ENCODE measurements around the gene TNXB.
"Not testable (repeated sequence)": the region's sequence is repeated elsewhere in the genome, so short reads cannot be mapped to it uniquely, and the experiment has no call there.

The TNXB gene

DNA sequence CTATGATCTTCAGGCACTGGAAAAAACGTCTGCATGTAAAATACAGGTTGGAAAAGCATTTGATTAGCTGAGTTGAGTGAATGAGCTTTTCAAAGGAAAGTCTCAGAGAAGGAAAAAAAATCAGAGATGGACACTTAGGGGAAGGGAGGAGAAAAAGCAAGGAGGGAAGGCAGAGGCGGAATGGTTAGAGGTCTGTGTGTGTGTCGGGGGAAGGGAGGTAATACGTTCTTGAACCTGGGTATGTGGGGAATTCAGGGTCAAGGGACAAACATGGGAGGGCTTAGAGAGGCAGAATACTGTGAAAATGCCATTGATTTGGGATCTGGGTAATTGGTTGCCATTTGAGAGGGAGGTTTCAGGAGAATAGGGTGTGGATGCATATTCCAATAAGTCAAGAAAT is 37.5 kb upstream of the TNXB start:
- DNase-seq: no peak
- intact Hi-C loops (cut with DNase I): no loop called here

DNA sequence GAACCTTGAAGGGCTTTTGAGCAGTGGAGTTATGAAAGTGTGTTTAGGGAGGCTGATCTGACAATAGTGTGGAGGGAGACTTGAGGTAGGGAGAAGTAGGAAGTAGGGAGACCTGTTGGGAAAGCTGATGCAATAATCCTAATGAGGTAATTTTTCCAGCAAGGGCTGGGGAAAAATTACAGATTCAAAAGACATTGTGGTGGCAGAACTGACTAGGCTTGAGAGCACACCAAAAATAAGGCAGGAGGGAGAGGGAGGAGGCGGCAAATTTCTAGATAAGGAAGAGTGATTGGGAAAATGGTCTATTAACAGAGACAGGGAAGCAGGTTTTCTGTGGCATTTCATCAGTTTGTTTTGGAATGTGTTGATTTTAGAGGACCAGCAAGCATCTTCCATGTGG is 37.1 kb upstream of the TNXB start:
- intact Hi-C loops (cut with DNase I): no loop called here
- DNase-seq: no peak

DNA sequence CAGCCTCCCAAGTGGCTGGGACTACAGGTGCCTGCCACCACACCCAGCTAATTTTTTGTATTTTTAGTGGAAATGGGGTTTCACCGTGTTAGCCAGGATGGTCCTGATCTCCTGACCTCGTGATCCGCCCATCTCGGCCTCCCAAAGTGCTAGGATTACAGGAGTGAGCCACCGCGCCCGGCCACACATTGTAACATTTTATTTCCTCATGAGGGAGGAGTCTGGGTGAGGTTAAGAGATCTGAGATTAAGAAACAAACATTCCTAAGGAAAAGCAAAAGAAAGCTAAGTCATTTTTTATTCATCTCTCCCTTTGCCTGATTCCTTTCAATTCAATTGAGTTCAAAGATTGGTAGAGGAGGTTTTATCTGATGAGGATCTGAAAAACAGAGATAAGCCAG is 35.1 kb upstream of the TNXB start:
- peak in 1 of 10 donors; percentile 22 for DNase-seq
- intact Hi-C loops (cut with DNase I): not testable (repeated sequence)

DNA sequence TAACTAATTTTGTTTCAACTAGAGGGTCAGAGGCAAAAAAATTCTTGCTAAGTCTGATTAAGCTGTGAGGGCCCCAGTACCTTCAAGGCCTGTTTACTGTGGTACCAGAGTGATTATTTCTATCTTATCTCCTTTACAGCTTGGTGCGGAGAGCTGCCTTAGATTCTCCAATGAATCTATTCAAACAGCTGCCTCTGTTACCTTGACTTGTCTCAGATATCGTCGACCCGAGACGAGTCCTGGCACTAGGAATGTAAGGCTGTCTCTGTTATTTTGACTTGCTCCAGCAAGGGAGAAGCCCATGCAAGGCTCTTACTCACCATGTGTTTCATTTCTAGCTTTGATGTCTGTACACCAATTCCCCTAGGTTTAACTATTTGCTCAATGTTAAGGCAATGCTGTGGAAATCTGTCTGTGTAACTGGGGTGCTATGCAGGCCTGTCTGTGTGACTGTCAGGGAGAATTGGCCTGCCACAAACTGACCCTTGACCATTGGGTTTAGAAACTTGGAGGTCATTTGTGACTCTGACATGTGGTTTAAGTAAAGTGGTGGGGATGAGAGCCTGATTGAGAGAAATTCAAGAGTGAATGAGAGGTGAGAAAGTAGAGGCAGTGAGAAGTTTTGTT is 31.4 kb upstream of the TNXB start:
- intact Hi-C loops (cut with DNase I): no loop called here
- peak in 1 of 10 donors; percentile 12 for DNase-seq

DNA sequence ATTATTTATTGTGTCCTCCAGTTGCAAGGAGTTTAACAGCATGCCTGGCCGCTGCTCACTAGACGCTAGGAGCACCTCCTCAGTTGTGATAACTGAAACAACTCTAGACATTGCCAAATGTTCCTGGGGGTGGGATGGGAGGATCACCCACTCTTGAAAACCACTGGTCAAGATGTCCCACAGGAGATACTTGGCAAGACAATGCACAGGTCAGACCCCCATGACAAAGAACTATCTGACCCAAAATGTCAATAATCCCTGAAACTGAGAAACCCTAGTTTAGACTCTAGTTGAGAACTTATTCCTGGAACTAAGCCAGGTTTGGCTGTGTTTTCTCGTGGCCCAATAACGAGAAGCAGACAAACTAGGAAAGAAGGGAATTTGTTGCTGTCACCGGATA is 30.5 kb upstream of the TNXB start:
- intact Hi-C loops (cut with DNase I): no loop called here
- no peak for DNase-seq

DNA sequence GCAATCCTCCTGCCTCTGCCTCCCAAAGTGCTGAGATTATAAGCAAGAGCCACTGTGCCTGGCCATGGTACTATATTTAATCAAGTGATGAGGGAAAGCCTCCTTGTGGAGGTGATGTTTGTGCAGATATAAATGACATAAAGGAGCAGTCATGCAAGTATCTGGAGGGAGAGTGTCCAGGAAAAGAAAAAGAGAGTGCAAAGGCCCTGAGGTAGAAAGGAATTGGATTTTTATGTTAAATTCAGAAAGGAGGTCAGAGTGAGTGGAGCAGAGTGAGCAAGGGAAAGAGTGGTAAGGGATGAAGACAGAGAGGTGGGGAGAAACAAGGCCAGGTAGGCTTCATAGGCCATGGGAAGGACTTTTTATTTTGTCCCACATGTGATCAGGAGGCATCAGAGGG is 28.3 kb upstream of the TNXB start:
- no peak for DNase-seq
- intact Hi-C loops (cut with DNase I): no loop called here

DNA sequence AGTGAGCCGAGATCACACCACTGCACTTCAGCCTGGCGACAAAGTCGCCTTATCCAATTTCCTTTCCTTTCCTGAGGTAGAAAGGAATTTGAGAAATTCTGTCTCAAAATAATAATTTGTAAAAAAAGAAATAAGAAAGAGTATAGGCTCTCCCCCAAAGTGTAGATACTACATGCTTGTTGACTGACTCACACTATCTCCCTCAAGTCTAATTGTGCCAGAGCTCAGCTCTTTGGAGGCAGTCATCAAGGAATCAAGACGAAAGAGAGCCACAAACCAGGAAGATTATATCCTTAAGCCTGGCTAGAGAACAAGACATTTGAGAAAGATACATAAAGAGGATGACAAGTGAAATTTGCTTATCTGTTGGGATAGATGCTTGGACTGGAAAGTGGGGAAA is 24.6 kb upstream of the TNXB start:
- intact Hi-C loops (cut with DNase I): loop anchor here (5.0 kb wide), 1 partner anchor 44 kb away; the partner anchor contains the start of genes AGPAT1 and RNF5
- DNase-seq: no peak

DNA sequence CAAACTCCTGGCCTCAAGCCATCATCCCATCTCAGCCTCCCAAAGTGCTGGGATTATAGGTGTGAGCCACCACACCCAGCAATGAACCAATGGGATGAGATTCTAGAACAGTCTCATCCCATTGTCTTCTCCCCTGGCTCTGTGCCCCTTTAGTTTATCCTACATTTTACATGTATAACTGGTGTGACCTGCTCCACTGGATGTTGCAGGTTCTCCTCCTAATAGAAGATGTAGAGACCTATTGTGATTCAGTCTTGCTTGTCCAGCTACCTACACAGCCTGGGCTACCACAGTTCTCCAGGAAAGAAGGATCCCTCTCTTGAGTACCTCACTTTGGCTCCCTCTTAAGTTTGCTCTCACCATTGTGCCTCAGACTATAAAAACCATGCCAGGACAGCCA is 23.0 kb upstream of the TNXB start:
- intact Hi-C loops (cut with DNase I): loop anchor here (5.0 kb wide), 1 partner anchor 45 kb away; the partner anchor contains the start of genes AGPAT1 and RNF5
- no peak for DNase-seq

DNA sequence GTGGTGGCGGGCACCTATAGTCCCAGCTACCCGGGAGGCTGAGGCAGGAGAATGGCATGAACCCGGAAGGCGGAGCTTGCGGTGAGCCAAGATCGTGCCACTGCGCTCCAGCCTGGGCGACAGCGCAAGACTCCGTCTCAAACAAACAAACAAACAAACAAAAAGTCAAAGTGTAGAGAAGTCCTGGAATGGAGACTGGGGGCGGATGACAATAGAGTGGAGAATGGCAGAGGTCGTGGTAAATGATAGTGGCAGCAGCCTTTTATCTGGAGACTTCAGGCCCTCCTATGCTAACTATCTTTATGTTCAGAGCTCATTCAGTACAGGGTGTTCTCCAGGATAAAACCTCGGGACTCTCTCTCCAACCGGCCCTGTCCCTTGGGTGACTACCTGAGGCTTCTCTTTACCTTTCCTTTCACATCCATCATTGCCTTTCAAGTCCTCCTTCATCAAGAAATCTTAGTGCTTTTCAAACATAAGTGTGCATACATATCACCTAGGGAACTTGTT is 22.4 kb upstream of the TNXB start:
- peak in 1 of 10 donors; percentile 26 for DNase-seq
- intact Hi-C loops (cut with DNase I): loop anchor here (5.0 kb wide), 1 partner anchor 46 kb away; the partner anchor contains the start of genes AGPAT1 and RNF5

DNA sequence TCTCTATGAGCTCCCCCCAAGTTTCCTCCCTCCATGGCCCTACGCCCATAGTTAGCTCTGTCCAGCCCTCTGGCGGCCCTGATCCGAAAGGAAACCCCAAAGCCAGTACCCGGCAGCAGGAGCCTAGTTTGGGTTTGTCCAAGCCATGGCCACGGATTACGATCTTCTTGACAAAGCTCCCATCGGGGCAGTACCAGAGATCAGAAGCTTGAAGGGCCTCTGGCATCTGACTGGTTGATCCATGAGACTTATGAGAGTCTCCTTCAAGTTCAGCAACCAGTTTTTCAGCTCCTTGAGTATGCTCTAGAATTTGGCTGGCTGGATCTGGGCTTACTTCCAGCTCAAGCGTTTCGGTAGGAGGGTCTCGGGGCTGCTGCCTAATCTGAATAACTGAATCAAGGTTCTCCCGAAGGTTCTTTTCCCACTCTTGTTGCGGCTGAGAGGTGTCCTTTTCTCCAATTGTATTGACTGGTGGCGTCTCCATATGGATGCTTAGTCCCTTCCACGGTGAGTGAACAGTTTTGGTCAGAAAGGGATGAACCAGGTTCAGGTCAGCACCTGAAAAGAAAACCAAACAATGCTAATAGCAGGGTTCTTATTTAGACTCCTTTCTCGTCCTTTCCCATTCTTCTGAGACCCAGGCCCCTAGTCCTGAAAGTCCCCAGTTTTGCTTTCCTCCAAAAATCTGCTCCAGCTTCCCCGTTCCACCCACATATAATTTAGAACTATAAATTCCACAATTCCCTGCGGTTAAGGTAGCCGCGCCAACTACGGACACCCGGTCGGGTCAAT is 20.4 kb upstream of the TNXB start:
- intact Hi-C loops (cut with DNase I): loop anchor here (1.0 to 5.0 kb wide), 3 partner anchors 25 to 65 kb away; partner anchors contain the start of genes AGPAT1, PPT2 and RNF5
- DNase-seq: no peak

DNA sequence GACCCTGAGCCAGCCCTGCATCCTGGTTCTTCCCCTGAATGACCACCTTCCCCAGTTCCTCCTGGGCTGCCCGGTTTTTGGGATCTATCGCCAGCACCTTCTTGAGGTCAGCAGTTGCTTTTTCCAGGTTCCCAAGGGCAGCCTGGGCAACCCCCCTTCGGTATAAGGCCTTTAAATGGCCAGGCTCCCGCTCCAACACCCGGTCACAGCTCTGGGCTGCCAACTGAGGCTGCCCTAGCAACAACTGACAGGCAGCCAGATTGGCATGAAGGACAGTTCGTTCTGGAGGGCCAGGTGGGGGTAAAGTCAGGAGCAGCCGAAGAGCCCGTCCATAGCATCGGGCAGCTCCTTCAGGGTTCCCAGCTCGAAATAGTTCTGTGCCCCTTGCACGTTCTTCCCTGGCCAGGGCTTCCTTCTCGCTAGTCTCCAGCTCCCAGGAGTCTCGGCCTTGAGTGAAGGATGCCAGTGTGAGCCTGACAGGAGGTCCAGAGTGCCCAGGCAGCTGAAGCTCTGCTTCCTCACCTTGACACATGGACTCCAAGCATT is 19.7 kb upstream of the TNXB start:
- intact Hi-C loops (cut with DNase I): loop anchor here (2.0 kb wide), 1 partner anchor 66 kb away; no protein-coding TSS in a partner anchor

DNA sequence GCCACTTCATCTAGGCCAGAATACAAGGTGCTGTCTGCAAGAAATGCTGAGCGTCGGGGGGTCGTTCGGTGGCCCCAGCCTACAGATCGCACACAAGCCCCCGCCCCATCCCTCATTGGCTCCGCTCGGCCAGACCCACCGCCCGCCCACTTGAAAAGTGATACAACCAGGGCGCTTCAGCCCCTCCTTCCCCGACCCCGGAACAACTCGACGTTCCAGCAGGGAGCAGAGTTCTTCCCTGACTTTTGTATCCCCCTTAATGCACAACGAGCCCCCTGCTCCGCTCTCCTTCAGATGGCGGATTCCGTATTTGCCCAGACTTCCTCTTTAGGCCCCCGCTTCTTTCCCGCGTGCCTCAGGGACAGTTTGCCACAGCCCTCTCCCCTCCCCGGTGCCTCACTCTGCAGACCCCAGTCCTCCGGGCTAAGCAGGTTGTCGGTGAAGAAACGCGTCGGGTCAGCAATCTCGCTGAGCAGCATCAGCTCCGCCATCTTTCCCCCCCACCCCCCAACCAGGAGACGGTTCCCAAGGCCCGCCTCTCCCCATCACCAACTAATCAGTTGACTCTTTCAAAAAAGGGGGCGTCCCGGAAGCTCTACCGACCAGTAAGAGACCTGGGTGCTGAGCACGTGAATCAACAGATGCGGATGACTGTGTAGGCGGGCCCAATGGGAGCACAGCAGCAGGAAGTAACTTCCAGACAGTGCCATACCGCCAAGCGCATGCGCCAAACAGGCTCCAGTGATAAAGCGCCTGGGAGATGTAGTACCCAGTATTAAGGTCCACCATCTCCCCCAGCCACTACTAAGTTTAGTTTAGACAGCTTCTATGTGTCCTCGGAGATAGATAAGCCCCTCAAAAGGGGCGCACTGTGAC is 18.8 kb upstream of the TNXB start, which contains the start of gene ATF6B:
Gene ATF6B (minus strand): TSS at position 530 of the 876 bp plus-strand sequence. CDS start 39 bp downstream, at position 491.
- peak; percentile 97 to 100 (median 99) for DNase-seq
- intact Hi-C loops (cut with DNase I): loop anchor here (2.0 kb wide), 1 partner anchor 67 kb away; no protein-coding TSS in a partner anchor

More for the DNA sequence above, 19.7 kb upstream of the TNXB start:
- DNase-seq: peak in 1 of 10 donors; percentile 61

DNA sequence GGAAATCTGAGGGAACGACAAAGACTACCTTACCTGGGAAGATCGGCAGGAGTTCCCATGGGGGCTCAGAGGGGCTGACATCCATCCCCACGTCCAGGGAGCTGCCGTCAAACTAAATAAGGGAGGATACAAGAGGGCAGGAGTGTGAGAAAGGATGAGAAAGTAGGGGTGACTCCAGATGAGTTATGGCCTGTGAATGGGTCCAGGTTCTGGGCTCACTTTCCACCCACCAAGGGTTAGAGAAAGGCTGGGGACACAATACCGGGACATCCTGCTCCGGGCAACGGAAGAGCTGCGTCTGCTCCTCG is 18.2 kb upstream of the TNXB start:
- intact Hi-C loops (cut with DNase I): no loop called here
- peak in 1 of 10 donors; percentile 22 for DNase-seq

DNA sequence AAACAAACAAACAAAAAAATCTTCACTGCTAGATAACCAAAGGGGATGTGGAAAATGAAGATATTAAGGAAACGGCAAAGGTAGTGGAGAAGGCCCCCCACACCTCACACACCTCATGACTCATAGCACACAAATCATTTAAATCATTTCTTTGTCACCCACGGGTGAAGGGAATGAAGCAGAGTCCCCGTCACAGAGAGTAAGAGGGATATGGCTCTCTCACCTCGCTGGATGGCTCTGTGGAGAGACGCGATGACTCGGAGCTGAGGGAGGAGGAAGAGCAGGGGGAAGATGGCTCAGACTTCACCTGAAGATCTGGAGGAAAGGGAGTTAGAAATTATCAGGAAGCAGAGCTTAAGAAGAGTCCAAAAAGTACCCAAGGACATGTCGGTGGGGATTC is 17.7 kb upstream of the TNXB start:
- DNase-seq: no peak
- intact Hi-C loops (cut with DNase I): no loop called here

DNA sequence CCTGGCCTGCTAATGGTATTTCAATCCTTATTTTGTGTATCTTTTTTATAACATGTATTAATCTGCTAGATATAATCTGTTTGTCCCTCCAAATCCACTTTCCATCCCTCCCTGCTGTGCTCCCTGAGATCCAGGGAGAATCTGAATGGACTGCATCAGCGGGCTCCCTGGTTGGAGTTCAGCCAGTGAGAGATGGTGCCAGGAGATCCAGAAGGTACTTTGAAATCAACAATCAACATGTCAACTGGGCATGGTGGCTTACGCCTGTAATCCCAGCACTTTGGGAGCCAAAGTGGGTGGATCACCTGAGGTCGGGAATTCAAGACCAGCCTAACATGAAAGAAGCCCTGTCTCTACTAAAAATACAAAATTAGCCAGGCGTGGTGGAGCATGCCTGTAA is 14.5 kb upstream of the TNXB start:
- intact Hi-C loops (cut with DNase I): no loop called here
- no peak for DNase-seq

DNA sequence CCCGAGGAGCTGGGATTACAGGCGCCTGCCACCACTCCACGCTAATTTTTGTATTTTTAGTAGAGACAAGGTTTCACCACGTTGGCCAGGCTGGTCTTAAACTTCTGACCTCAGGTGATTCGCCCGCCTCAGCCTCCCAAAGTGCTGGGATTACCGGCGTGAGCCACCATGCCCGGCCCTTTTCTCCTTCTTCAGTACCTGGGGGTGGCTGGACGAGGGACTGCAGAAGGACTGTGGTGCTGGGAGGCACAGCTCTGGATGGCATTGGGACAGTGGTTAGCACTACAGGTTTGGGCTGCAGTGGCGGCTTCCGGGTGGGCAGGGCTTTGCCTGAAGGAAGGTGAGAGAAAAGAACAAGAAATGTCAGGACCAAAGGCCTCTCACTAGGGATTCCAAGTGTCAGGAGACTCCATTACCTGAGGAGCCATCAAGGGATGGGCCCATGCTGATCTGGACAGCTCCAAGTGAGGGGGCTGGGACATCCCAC is 11.5 kb upstream of the TNXB start:
- no peak for DNase-seq

DNA sequence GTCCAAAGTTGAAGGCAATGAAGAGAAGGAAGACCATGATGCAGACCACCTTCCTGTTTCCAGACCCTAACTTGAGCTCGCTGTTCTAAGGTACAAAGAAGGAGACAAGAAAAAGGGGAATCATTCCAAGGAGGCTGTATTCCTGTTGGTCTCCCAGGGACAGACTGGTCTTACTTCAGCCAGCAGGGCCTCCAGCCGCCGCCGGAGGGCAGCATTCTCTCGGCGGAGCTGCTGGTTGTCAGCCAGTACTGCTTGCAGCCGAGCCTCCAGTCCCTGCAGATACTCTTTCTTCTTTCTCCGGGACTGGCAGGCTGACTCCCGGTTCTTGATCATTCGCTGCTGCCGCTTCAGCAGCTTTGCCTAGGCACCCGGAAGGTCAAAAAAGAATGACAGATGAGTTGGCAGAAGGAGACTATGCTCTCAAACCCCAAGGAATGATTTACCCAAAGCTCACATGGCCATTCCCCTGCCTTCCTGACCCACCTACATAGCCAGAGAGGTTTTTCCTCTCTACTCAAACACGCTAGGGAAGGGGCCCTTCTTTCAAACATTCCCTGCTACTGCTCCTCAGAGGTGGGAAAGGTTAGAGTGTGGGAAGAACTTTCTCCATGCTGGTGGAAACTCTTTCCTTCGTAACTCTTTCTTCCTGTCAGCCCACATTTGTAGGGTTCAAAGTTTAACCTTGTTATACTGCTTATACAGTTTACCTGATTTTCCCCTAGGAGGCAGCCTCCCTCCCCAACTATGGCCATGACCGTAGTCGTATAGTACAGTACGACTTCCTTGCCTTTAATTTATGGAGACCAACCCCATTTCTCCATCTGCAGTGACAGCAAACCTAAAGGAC is 9.9 kb upstream of the TNXB start:
- intact Hi-C loops (cut with DNase I): loop anchor here (5.0 kb wide), 1 partner anchor 33 kb away; the partner anchor contains the start of genes PPT2 and PRRT1
- peak; percentile 82 to 99 (median 92) for DNase-seq

More for the DNA sequence above, 11.5 kb upstream of the TNXB start:
- intact Hi-C loops (cut with DNase I): no loop called here

DNA sequence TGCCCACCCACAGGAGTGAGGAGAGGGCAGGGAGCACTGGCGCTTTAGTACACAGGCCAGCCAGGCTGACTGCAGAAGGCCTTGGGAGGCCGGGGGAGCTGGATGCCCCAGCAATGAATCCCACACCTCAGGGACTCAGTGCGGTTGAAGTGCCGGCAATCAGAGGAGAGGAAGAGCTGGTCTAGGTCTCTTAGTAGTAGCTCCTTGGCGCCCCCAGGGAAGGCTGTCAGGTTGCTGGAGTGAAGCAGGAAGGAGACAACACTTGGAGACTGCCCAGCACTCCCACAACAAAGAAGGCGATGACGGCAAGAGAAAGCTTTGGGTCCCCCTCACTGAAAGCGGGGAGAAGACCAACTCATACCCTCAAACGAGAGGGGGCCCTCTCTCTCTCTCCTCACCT is 8.3 kb upstream of the TNXB start:
- no peak for DNase-seq
- intact Hi-C loops (cut with DNase I): loop anchor here (5.0 kb wide), 1 partner anchor 35 kb away; the partner anchor contains the start of genes PPT2 and PRRT1

DNA sequence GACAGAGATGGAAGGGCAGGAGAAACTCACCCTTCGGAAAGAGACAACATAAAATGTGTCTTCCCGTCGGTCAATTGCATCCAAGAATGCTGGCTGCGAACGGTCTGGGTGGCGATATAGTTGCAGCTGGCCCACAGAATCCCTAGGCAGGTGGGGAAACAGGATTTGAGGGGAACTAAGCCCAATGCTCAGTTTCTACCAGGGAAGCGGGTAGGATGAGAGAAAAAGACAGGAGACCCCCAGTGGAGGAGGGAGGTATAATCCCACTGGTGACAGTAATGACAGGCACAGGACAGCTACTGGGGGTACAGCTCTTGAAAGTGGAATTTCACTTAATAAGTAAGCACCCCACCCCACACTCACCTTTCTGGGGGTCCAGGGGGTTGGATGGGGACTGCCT is 7.5 kb upstream of the TNXB start:
- DNase-seq: no peak
- intact Hi-C loops (cut with DNase I): loop anchor here (5.0 kb wide), 1 partner anchor 36 kb away; the partner anchor contains the start of genes PPT2 and PRRT1
